Bronchial epithelial cell (primary cell): Measurements from ENCODE around the gene MAPK1. TPM values are rescaled to one million over a fixed set of nuclear protein-coding genes. Genes with fewer than 3 reads are reported as not detected.

Source experiments
- DNase-seq: peaks from one replicate; pipeline ENCODE4 v3.0.0-alpha.2; 2010; ENCODE audit warnings: low read depth
- FAIRE-seq: peaks from 2 replicates; lab custom pipeline; 2011; peaks lifted over from hg19 to GRCh38; lab: Jason Lieb, UNC
- H3K27me3 ChIP-seq: 2 replicates; pipeline ENCODE4 v1.5.1; 2011; ENCODE audit warnings: low read length; ENCODE audit not compliant: control insufficient read depth, insufficient read depth
- H3K36me3 ChIP-seq: 2 replicates; pipeline ENCODE4 v1.5.1; 2011; ENCODE audit warnings: low read length; ENCODE audit not compliant: control insufficient read depth, insufficient read depth
- H3K4me3 ChIP-seq: 2 replicates; pipeline ENCODE4 v1.5.1; 2011; ENCODE audit warnings: mild to moderate bottlenecking, low read depth, low read length, control low read depth
- total RNA-seq: library from RNA; depleted of rRNA; stranded (reverse); fragments of >200 nt; gene quantifications from 2 replicates; pipeline ENCODE4 v1.2.1, GENCODE V29; 2014
- TF ChIP-seq, protein P1 (sequence below): IDR thresholded peaks from 2 replicates; pipeline ENCODE4 v1.5.1; 2011; ENCODE audit warnings: mild to moderate bottlenecking, moderate library complexity, low read length, control low read depth, inconsistent platforms; ENCODE audit not compliant: insufficient read depth, severe bottlenecking

Gene MAPK1
- total RNA-seq, 1 donor from 2014 or later: 44.0 TPM

DNA sequence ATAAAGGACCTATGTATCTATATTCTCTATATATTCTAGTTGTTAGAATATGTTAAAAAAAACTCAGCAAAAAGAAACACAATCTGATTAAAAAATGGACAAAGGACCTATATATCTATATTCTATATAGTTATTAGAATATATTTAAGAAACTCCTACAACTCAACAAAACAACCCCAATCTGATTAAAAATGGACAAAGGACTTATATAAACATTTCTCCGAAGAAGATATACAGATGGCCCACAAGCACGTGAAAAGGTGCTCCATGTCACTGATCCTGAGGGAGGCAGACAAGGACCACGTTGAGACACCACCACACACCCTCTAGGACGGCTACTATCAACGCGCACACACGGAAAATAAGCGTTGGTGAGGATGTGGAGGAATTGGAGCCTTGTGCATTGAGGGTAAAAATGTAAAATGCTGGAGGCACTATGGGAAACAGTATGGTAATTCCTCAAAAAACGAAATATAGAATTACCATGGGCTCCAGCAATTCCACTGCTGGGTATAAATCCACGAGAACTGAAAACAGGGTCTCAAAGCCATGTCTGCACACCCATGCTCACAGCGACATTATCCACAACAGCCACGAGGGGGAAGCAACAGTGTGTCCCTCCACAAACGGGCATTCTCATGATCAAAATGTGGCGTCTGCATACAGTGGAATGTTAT lies 154.6 kb downstream of the MAPK1 start:
- TF ChIP-seq, protein P1, sequence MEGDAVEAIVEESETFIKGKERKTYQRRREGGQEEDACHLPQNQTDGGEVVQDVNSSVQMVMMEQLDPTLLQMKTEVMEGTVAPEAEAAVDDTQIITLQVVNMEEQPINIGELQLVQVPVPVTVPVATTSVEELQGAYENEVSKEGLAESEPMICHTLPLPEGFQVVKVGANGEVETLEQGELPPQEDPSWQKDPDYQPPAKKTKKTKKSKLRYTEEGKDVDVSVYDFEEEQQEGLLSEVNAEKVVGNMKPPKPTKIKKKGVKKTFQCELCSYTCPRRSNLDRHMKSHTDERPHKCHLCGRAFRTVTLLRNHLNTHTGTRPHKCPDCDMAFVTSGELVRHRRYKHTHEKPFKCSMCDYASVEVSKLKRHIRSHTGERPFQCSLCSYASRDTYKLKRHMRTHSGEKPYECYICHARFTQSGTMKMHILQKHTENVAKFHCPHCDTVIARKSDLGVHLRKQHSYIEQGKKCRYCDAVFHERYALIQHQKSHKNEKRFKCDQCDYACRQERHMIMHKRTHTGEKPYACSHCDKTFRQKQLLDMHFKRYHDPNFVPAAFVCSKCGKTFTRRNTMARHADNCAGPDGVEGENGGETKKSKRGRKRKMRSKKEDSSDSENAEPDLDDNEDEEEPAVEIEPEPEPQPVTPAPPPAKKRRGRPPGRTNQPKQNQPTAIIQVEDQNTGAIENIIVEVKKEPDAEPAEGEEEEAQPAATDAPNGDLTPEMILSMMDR: peak; percentile 78
- Histone ChIP-seq H3K27me3 (no peaks in the 10 kb centered on the region), H3K36me3 (no peaks in the 10 kb centered on the region), H3K4me3 (no peak overlapping the region)
- no peak for FAIRE-seq
- DNase-seq: peak; percentile 53

DNA sequence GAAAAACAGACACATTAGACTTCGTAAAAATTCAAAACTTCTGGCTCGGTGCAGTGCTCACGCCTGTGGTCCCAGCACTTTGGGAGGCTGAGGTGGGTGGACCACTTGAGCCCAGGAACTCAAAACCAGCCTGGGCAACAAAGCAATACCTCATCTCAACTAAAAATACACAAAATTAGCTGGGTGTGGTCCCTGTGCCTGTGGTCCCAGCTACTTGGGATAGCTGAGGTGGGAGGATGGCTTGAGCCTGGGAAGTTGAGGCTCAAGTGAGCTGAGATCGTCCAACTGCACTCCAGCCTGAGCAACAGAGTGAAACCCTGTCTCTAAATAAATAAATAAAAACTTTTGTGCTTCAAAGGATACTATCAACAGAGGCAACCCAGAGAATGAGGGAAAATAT lies 155.6 kb downstream of the MAPK1 start:
- H3K27me3 ChIP-seq: no peaks in the 10 kb centered on the region
- no peak overlapping the region for H3K4me3 ChIP-seq
- TF ChIP-seq, protein P1: no peak
- H3K36me3 ChIP-seq: no peaks in the 10 kb centered on the region
- DNase-seq: no peak
- FAIRE-seq: no peak

DNA sequence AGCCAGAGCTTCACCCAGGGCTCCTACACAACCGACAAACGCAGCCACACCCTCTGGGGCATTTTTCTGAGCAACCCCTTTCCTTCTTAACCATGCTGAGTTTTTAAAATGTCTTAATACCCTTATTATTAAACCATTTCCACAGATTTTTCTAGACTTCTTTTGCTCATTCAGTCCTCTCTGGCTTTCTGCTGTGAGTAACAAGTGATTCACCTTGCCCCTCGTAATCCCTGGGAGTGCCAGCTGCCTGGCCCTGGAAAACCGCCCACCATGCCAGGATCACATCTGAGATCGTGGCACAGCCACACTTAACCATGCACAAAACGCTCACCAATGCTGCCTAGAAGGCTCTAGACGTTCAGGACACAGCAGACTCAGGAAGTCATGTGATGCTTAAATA lies 157.3 kb downstream of the MAPK1 start:
- DNase-seq: peak; percentile 61
- no peak for FAIRE-seq
- Histone ChIP-seq H3K27me3 (no peaks in the 10 kb centered on the region), H3K36me3 (no peaks in the 10 kb centered on the region), H3K4me3 (no peak overlapping the region)
- TF ChIP-seq, protein P1: no peak

DNA sequence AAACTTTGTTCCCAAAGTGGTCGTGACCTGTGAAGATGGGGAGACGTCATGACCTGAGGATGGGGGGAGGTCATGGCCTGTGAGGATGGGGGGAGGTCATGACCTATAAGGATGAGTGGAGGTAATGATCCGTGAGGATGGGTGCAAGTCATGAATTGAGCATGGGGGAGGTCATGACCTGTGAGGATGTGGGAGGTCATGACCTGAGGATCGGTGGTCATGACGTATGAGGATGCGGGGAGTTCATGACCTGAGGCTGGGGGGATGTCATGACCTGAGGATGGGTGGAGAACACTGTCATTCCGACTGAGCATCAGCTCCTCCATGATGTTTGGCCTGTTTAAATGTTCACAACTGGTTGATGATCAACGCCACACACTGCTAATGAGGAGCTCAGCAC lies 157.8 kb downstream of the MAPK1 start:
- H3K36me3 ChIP-seq: no peaks in the 10 kb centered on the region
- H3K27me3 ChIP-seq: no peaks in the 10 kb centered on the region
- H3K4me3 ChIP-seq: no peak overlapping the region
- FAIRE-seq (peak; percentile 36), DNase-seq (no peak)
- TF ChIP-seq, protein P1: no peak

DNA sequence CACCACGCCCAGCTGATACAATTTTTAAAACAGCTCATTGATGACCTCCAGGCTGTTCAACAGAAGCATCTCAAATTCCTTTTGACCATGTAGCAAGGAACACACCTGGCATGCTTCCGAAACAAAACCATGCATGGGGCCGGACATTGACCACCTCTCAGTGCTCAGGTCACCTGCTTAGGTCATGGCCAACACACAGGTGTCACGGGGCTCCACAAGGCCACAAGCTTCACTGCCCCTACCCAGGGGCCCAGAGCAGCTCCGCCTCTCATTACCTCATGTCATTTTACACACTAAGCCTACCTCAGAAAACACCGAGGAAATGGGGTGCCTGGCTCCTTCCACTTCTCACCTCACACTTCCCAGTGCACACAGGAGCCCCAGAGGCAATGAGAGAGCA lies 158.5 kb downstream of the MAPK1 start:
- TF ChIP-seq, protein P1: no peak
- Histone ChIP-seq H3K4me3 (no peak overlapping the region), H3K36me3 (no peaks in the 10 kb centered on the region), H3K27me3 (no peaks in the 10 kb centered on the region)
- FAIRE-seq (no peak), DNase-seq (no peak)

DNA sequence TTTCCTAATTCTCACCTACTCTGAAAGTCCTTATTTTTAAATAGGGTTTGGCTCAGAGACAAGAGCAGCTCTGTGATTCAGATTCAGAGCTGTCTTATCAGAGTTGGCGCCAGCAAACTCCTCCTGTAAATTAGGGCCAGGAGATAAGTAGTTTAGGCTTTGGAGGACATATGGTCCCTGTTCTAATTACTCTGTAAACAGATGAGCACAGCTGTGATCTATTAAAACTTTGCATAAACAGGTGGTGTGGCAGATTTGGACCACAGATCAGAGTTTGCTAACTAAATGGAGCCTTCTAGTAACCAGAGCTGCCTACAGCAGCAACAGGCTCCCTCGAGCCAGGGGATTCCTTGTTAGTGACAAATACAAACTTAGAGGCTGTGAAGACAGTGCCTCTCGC lies 159.8 kb downstream of the MAPK1 start:
- no peak for DNase-seq
- no peaks in the 10 kb centered on the region for H3K36me3 ChIP-seq
- TF ChIP-seq, protein P1: no peak
- FAIRE-seq: no peak
- no peak overlapping the region for H3K4me3 ChIP-seq
- no peaks in the 10 kb centered on the region for H3K27me3 ChIP-seq
